NCI-H2081 treated with DMSO at 0.1 percent for 48 hours (cell line): Measurements from ENCODE around the gene RAB29.
"Not testable (repeated sequence)": the region's sequence is repeated elsewhere in the genome, so short reads cannot be mapped to it uniquely, and the experiment has no call there.

Experiments
- DNase-seq: peaks from one replicate; lab custom pipeline; 2025; lab: John Stamatoyannopoulos, UW

The RAB29 gene, protein sequence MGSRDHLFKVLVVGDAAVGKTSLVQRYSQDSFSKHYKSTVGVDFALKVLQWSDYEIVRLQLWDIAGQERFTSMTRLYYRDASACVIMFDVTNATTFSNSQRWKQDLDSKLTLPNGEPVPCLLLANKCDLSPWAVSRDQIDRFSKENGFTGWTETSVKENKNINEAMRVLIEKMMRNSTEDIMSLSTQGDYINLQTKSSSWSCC

DNA sequence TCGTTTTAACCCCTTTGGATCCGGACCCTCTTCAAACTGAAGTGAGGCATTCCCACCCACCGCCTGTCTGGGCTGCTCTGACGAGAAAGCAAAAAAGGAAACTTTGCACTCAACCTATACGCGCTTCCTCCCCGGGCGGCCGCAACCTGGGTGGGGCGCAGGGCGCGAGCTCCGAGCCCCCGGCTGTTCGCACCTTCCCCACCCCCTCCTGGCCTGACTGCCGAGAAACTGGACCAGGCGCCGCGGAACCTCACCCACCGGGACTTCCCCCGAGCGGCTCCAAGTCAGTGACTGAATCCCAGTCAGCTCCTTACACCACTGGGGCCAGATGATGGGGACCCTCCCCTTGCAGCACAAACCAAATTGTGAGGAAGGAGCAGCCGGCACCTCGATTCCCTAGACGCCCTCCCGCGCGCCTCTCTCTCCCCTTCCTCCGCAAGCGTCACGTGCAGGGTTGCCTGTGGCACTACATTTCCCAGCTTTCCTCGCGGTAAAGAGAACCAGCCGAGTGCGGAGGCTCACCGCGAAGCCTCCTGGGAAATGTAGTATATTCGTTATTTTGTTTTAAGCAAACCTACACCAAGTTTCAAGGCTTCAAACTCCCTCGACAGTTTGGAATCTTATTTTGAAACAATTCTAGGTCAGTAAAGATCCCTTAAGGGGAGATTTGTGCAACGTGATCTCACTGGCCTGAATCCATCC lies at the start of gene RAB29:
Gene RAB29, minus strand, starts transcription at position 468 of the 702 bp plus-strand sequence. CDS start 526 bp downstream, outside the sequence.
- DNase-seq, result no peak

DNA sequence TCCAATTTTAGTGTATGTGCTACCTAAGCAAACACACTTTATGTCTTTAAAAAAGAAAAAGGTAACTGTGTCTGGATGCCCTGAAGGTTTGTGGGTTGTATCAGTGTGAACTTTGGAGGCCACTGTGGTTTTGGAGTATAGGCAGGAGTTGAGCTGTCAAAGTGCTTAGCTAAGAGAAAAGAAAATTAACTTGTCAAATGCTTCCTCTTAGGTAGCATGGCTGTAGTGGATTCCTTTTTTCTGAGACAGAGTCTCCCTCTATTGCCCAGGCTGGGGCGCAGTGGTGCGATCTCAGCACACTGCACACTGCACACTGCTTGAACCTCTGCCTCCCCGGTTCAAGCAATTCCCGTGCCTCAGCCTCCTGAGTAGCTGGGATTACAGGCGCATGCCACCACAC lies 48.9 kb upstream of the RAB29 start:
- no peak for DNase-seq

DNA sequence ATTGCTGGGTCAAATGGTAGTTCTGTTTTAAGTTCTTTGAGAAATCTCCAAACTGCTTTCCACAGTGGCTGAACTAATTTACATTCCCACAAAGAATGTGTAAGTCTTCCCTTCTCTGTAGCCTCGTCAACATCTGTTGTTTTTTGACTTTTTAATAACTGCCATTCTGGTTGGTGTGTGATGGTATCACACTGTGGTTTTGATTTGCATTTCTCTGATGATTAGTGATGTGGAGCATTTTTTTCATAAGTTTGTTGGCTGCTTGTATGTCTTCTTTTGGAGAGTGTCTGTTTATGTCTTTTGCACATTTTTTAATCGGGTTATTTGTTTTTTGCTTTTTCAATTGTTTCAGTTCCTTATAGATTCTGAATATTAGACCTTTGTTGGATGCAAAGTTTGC lies 48.0 kb upstream of the RAB29 start:
- not testable (repeated sequence) for DNase-seq

DNA sequence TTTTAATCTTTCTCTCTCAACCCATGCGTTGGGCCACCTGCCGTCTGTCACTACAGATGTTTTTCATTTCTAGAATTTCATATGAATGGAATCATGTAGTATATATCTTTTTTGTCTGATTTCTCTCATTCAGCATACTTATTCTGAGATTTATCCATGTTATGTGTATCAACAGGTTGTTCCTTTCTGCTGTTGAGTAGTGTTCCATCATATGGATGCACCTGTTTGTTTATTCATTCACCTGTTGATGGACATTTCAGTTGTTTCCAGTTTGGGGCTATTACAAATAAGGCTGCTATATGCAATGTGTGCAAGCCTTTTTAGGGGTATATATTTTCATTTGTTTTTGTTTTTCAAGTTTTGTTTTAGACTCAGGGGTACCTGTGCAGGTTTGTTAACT lies 47.1 kb upstream of the RAB29 start:
- DNase-seq, result no peak

DNA sequence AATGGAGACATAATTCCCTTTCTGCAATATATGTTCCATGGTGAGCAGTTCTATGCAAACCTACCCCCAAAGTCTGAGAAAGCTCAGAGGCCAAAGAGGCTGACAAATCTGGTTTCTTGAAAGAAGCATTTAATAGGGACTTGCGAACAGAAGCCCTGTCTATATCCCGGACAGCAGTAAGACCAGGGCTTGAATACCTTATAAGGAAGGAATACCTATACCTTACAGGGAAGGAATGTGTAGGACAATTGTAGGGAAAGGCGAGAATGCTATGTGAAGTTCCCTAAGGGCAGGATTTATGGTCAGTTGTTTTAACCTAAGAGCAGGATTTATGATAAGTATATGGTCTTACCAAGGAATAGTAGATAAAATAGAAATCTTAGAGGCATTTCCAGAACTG lies 42.7 kb upstream of the RAB29 start:
- DNase-seq, result no peak

DNA sequence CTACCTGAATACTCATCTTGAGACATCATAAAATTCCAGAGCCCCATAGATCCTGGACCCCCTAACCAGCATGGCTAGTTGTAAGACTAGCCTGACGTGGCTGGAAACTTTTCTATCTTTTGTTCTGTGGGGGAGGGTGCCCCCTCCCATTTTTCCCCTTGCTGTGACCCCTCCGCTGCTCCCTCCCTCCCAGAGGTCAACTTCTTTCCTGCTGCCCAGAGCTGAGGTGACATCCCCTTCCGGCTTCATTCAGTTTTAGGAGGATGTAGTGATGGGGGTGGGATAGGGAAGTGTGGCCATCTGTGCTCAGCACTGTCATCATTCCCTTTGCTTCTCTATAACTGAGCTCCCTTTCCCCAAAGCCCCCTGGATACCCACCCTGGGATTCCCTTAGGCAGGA lies 42.1 kb upstream of the RAB29 start:
- DNase-seq, result no peak

DNA sequence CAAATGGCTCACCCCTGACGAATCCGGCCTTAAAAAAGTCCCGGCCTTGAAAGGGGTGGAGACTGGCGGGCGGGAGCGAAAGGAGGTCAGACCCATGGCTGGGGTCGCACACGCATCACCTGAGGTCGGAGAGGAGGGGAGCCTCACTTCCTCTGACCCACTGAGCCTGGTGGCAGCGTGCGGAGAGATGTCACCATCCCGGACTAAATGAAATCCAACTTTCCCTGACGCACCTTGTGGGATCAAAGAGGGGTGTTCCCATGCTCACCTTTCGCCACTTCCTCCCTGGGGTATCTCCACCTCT lies 38.4 kb upstream of the RAB29 start:
- no peak for DNase-seq

DNA sequence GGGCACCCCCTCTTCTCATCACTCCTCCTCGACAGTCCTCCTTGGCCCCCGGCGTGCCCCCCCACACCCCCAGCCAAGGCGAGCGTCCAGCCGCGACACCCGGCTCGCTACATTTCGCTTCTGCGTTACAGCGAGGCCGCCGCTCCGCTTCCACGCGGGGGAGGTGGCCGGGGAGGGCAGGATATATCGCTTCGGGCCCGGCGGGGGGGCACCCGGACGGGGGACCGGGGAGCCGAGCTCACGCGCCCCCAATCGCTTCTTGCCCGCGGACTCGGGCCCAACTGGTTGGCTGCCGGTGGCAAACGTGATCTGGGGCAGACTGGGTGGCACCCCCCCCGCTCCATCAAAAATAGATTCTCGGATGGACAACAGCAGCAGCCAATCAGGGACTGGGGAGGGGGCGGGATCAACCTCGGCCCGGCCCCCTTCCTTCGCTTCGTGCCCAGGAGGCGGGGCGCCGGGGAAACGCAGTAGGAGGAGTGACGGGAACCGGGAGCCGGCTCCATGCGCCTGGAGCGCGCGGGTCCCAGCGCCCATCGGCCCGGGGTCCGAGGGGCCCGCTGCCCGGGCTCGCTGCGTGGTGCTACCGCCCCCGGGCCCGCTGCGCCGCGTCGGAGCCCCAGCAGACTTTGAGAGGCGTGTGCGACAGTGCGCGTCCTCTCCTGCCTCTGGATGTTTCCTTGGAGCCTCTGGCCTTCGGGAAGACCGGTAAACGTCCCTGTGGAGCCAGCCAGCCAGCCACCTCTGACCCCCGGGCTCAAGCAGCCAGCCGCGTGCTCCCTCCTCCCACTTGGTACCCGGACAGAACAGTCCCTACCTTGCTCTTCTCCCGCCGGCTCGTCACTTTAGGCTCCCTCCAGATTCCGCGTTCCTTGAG lies 37.8 kb upstream of the RAB29 start, which contains the start of gene SLC41A1:
Gene SLC41A1, minus strand, starts transcription at position 321 of the 877 bp plus-strand sequence. CDS start 2,757 bp downstream, outside the sequence.
- DNase-seq, result peak; percentile 77

DNA sequence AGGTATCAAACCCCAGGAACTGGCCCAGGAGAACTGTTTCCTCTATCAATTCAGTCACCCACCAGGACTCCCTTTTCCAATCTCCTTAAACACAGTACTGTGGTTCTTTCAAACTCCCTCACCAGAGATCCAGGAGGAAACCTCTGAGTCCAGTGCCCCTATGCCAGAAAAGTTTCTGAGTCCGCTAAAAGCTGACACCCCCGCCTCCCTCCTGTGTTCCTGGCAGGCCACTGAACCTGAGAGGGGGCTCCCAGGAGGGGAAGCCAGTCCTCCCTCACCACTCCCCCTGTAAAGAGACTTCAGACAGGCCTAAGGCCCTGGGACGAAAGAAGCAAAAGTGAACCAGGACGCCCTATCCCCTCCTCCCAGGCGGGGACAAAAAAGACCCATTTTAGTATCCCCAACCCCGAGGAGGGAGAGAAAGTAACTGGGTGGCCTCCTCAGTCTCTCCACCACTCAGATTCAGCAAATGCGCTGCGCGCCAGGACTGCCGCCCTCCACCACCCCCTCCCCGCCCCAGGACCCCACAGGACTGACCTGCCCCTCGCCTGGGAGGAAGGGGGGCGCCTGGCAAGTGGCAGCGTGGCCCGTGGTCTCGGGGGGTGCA lies 37.1 kb upstream of the RAB29 start:
- DNase-seq, result no peak

DNA sequence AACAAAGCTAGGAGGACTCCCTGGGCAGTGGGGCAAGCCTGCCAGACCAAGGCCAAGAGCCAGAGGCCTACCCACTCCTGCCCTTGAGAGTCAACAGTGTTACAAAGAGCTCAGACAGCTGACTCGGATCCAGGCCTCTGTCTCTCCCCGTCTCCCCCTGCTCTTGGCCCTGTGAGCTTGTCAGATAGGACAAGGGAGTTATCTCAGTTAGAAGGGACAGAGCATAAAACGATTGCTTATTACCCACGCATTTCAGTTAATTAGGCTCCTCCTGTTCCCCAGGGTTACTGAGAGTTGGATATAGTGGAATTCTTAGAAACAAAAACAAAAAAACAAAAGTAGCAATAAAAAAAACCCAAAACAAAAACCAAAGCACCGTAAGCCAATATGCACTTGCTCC lies 36.4 kb upstream of the RAB29 start:
- DNase-seq, result no peak

DNA sequence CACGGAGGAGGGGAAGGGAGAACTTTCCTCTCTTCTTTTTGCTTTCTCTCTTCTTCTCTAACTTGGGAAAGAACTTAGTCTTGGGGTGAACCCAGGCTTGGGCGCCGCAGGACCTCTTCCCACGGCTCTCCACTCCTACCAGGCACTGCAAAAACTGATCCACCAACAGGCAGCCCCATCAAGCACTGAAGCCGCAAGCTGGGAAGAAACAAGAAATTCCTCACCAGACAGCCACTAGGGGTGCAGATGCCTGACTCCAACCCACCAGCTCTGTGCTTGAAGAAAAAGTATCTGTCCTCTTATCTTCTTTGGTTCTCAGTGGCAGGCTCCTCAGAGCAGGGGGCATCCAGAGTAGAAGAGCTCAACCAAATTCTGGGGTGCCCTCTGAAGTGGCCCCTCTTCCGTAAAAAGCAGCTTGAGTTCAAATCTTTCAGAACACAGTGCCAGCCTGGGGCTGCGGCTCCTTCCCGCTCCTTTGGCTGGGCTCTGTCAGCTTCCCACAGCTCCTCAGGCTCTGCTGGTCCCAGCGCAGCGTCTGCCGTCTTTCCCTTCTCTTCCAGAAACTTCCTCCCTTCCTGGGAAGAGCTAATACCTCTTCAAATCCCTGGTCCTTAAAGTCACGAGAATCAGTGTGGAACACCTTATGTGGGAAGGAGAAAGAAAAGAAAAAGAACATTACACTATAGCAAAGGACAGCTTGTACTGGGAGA lies 35.3 kb upstream of the RAB29 start:
- DNase-seq, result no peak

DNA sequence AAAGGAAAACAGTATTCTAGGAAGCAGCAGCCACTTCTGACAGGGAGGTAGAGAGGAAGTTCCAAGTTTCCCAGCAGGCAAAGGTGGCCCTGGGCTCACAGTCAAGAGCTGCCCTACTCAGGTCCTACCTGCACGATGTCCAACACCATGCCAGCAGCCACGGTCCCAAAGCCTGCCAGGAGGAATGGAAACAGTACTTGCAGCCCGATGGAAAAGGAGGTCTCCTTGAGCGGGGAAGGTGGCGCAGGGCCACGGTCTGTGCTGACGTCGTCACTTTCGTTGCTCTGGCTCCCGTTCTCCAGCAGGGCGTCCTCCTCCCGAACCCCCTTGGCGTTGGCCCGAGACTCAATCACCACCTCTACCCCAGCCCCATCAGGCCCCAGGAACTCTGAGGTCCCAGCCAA lies 34.7 kb upstream of the RAB29 start:
- no peak for DNase-seq

DNA sequence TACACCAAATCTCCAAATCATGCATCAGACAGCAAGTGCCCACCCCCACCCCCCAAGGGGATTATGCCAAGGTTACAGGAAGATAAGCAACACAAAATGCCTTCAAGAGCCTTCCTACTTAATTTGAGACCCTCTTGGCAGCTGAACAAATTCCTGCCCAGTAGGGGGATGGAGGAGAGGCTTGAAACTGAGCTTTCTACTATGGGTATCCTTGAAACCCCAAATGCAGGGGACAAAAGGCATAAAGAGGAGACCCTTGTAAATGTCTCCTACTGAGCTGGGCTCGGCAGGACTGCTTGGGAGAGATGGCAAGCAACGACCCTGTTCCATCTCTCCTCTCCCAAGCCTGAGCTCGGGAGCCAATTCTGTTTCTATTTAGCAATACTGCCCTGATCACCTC lies 34.2 kb upstream of the RAB29 start:
- DNase-seq, result no peak

DNA sequence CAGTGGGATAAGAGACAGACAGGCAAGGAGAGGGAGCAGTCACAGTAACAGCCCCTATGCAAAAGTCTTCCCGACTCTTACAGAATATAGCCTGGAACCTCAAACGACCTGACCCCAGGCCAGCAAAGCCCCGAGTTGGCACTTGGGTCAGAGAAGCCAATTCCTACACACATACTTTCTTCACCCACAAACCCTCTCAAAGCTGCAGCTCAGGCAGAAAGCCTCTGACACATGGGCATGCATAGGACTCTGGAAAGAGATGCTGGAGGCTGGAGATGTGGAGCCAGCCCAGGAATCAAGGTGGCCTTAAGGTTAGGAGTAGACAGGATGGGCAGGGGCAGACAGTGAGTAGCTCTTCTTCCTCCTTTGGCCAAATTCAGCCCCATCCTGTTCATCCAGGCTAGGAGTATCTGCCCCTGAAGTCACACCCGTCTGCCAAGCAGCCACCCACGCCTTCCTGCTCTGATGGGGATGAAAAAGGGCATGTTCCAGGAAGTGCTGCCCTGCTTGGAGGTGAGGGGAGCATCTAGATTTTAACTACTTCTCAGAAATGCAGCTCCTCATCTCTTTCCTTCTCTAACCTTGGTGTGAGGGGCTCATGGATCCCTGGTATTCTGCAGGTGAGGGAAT lies 29.9 kb upstream of the RAB29 start:
- no peak for DNase-seq

DNA sequence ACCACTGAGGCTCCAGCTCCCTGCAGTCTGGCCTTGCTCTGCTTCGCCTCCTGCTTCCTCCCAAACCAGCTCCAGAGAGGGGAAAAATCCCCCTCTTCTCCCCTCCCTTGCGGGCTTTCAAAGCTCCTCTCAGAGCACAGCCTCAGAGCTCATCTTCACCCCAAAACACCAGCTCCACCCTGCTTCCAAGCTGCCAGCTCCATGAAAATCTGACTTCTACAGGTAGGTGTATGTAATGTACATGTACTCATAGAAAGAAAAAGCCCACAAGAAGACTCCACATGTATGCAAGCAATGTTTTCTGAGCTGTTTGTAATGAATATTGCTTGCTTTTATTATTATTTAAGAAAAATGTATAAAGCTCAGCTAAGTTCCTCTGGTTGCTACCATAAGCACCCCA lies 29.3 kb upstream of the RAB29 start:
- DNase-seq, result no peak

DNA sequence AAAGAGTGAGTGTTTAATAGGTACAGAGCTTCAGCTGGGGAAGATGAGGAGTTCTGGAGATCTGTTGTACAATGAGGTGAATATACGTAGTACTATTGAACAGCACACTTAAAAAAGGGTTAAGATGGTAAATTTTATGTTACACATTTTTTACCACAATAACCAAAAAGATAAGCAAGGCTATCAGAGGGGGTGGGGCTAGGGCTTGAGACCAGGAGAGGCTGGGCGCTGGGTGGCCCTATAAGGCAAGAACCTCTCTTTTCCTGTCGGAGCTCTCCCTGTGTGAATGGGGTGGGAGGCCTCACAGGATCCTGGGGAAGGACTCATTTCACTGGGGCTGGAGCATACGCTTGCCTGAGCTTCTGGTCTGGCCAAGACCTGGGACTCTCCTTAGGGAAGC lies 28.7 kb upstream of the RAB29 start:
- no peak for DNase-seq

DNA sequence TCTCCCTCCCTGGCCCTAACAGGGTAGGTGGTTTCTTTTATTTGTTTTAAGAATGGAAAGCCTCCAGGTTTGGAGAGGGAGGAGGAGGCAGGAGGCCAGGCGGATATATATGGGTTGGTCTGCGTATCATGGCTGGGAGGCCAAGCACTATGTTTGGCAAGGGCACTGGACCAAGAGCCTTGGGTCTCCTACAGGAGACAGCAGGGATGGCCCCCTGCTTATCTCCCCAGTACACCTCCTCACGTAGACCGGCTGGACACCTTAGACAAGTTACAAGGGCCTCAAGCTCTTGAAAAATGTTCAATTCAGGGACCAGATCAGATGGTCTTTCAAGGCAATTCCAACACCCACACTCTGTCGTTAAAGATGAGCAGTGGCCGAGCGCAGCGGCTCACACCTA lies 26.8 kb upstream of the RAB29 start:
- no peak for DNase-seq

DNA sequence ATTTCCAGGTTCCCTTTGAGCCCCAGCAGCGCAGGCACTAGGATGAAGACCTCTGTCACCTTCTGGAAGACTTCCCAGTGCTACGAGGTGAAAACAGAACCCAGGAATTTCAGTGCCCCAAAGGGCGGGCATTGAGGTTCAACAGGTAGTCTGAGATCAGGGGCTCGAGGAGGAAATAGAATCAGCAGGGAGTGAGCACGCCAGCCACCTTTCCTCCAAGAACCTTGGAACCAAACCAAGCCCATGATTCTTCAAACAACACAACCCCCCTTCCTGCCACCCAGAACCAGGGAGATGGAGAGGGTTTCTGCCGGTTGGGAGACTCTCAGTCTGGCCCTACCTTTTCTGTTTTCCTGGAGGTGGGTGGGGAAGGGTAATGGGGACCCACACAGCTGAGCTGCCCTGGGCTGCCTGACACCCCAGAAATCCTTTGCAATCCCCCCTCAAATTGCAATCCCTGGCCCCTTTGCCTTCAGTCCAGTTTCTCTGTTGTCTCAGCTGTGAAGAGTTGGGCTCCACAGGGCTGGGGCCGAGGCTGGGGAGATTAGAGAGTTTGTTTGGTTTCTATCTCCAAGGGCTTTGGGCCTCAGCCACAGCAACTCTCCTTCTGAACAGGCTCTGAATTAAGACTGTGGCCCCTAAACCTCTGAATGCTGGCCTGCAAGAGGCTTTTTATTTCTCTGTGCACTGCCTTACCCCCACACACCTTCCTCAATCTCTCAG lies 25.9 kb upstream of the RAB29 start:
- no peak for DNase-seq

DNA sequence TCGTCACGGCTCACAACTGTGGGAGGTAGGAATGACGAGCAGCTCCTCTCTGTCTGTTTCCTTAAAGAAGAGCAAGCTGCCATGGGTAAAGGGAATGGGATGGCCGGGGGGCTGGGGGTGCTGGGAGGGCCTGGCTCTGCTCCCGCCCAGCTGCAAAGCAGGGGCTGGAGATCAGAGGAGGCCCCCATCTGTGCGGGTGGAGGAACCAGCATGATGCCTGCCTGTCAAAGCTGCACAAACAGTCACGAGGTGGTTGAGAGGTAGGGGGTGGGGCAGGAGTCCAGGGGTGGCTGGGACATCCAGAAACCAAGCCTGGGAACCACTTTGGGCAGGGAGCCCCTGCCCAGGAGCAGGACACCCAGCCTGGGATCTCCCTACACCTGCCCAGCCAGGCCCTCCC lies 25.1 kb upstream of the RAB29 start:
- no peak for DNase-seq

DNA sequence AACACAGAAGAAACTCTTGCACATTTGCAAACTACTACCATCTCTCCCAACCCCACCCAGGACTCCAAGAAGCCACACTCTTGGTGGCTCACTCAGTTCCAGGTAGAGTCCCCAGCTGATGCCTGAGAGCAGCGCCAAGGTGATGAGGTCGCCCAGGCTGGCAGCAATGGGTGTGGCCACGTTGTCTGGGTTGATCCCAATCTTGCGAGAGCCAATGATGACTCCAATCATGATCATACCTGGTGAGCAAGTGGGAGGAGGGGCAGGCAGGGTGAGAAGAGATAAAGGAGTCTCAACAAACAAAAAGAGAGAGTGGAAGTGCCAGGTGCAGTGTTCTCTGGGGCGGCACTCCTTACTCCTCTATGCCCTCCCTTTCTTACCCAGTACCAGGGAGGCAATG lies 23.3 kb upstream of the RAB29 start:
- DNase-seq, result no peak

DNA sequence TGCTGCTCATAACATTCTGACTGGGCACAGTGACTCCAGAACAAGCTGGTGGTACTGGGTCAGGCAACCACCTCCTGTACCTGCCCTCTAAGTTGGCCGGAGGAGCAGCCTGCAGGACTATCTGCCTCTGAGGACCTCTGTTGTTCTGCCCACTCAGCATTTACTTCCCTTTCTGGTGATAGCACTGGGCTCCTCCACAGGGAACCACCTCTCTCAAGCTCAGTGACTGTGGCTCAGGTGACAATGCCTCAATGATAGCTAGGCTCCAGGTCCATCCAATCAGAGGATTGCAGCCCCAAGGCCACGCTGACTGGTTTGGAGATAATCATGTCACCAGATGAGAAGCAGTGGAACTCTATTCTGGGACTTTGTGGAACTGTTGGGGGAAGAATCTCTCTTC lies 21.9 kb upstream of the RAB29 start:
- no peak for DNase-seq
